ENCODE measurements around the gene PRMT3. TPM values are rescaled to one million over a fixed set of nuclear protein-coding genes. Genes with fewer than 3 reads are reported as not detected.

The PRMT3 gene
- total RNA-seq, 1 donor from 2014 or later, result 17.7 TPM

DNA sequence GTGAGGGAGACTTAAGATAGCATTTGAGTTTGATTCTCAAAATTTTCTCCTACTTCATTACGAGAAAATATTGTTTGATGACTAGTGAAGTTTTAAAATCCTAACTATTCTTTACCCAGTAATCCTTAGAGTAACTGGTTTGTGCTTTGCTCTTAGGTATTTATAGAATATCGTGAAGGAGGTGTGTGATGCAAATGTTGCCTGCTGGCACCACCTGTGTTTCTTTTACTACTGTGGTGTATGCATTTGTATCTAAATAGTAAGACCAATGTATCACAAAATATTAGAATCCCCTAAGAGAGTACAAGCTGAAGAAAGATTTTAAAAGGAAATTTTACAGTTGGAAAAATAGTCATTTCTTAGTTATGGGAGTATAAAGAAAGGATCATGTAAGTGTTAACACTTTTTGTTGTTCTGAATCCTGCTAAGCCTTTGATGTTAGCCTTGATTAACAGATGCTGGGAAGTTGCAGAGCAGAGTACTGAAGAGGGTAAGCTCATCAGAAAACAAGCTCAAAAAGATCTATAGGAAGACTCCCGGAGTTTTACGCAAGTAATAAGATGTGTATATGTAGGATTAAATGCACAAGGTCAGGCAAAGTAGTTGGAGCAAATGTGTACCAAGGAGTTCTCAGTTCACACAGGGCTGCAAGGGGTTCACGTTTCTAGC lies 109.7 kb downstream of the PRMT3 start:
- peaks cover 0 to 6% of the 10 kb centered on the region in 2 donors for H3K36me3 ChIP-seq
- DNase-seq (ENCODE audit: extremely low spot score in 2 of 2), result no peak

DNA sequence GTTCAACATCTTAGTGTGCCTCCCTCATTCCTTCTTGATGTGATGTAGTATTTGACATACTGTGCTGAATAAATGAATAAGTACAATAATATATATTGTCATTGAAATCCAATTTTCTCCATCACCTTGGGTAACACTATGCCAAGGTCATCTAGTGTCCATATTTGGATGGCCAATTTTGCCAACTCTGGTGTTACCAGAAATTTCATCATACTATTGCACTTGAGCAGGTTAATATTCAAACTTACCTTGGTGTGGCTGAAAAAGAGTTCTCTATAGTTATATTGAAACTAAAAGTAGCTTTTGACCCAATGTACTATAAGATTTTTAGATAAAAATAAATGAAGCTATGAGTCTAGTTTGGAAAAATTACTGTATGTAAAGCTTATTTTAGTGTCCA lies 113.7 kb downstream of the PRMT3 start:
- Histone ChIP-seq H3K9me3 (no peaks in the 10 kb centered on the region), H3K4me3 (no peak overlapping the region), H3K27me3 (no peaks in the 10 kb centered on the region), H3K27ac (no peak overlapping the region), H3K36me3 (no peaks in the 10 kb centered on the region), H3K4me1 (no peaks in the 10 kb centered on the region)
- no peak for DNase-seq (ENCODE audit: extremely low spot score in 2 of 2)
- TF ChIP-seq POLR2AphosphoS5 (IDR thresholded peaks at IDR 0.05; ENCODE audit: insufficient read depth in 1 of 2, low read depth in 1 of 2), result no peak
- no peak for TF ChIP-seq CTCF (IDR thresholded peaks at IDR 0.05)
- TF ChIP-seq POLR2A (IDR thresholded peaks at IDR 0.05), result no peak
- intact Hi-C loops (cut with DNase I), result no loop called here

More for the DNA sequence above, 109.7 kb downstream of the PRMT3 start:
- no peaks in the 10 kb centered on the region for H3K4me1 ChIP-seq
- intact Hi-C loops (cut with DNase I), result no loop called here
- H3K27ac ChIP-seq, result no peak overlapping the region
- TF ChIP-seq POLR2AphosphoS5 (IDR thresholded peaks at IDR 0.05; ENCODE audit: insufficient read depth in 1 of 2, low read depth in 1 of 2), result no peak
- TF ChIP-seq CTCF (IDR thresholded peaks at IDR 0.05), result no peak
- TF ChIP-seq POLR2A (IDR thresholded peaks at IDR 0.05), result no peak
- no peaks in the 10 kb centered on the region for H3K9me3 ChIP-seq
- H3K4me3 ChIP-seq, result no peak overlapping the region
- no peaks in the 10 kb centered on the region for H3K27me3 ChIP-seq

DNA sequence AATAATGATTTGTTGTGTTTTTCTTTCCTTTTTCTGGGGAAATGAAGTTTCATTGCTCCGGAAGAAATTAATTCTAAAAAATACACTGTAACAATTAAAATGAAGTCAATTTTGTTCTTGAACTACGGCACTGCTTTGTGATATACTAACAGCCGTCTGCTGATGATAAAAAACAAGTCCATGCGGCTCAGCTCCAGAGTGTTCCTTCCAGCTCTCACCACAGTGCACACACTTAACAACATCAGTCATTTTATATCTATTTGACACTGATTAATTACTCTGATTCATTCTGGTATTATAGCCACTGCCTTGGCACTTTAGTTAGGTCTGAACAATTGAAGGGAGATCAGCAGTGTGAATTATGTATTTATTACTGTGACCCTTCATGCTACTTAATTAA lies 114.5 kb downstream of the PRMT3 start:
- TF ChIP-seq POLR2AphosphoS5 (IDR thresholded peaks at IDR 0.05; ENCODE audit: insufficient read depth in 1 of 2, low read depth in 1 of 2) (no peak), POLR2A (IDR thresholded peaks at IDR 0.05) (no peak)
- intact Hi-C loops (cut with DNase I), result no loop called here
- no peaks in the 10 kb centered on the region for H3K9me3 ChIP-seq
- H3K27ac ChIP-seq, result no peak overlapping the region
- H3K27me3 ChIP-seq, result no peaks in the 10 kb centered on the region
- H3K4me3 ChIP-seq, result no peak overlapping the region
- no peaks in the 10 kb centered on the region for H3K4me1 ChIP-seq
- H3K36me3 ChIP-seq, result no peaks in the 10 kb centered on the region
- DNase-seq (ENCODE audit: extremely low spot score in 2 of 2), result no peak

DNA sequence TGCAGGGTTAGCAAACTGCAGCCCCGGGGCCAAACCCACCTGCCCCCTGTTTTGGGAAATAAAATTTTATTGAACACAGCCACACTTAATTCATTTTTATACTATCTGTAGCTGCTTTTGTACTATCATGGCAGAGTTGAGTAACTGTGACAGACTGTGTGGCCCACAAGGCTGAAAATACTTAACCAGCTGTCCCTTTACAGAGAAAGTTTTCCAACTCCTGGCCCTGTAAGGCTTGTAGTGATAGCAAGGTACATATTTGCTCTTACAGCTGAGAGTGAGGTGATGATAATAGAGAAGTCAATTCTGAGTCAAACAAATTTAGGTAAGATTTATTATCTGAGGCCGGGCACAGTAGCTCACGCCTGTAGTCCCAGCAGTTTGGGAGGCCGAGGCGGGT lies 124.5 kb downstream of the PRMT3 start:
- no peak for DNase-seq (ENCODE audit: extremely low spot score in 2 of 2)
- Histone ChIP-seq H3K9me3 (no peaks in the 10 kb centered on the region), H3K4me1 (no peaks in the 10 kb centered on the region), H3K27me3 (no peaks in the 10 kb centered on the region), H3K4me3 (no peak overlapping the region), H3K36me3 (no peaks in the 10 kb centered on the region), H3K27ac (no peak overlapping the region)
- no peak for TF ChIP-seq POLR2AphosphoS5 (IDR thresholded peaks at IDR 0.05; ENCODE audit: insufficient read depth in 1 of 2, low read depth in 1 of 2)
- no peak for TF ChIP-seq POLR2A (IDR thresholded peaks at IDR 0.05)
- TF ChIP-seq CTCF (IDR thresholded peaks at IDR 0.05), result no peak
- intact Hi-C loops (cut with DNase I), result no loop called here

DNA sequence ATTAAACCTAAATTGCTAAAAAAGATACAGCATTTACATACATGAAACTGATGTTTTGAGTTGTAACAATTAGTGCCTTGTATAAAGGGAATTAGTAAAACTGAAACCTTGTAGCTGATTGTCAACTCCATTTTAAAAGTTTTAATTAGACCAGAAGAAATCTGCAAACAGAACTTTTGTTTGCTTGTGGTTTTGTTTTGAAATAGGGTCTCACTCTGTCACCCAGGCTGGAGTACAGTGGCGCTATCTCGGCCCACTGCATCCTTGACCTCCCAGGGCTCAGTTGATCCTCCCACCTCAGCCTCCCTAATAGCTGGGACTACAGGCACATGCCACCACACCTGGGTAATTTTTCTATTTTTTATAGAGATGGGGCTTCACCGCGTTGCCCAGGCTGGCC lies 125.4 kb downstream of the PRMT3 start:
- TF ChIP-seq POLR2A (IDR thresholded peaks at IDR 0.05) (no peak), CTCF (IDR thresholded peaks at IDR 0.05) (no peak), POLR2AphosphoS5 (IDR thresholded peaks at IDR 0.05; ENCODE audit: insufficient read depth in 1 of 2, low read depth in 1 of 2) (no peak)
- H3K9me3 ChIP-seq, result no peaks in the 10 kb centered on the region
- intact Hi-C loops (cut with DNase I), result no loop called here
- no peak for DNase-seq (ENCODE audit: extremely low spot score in 2 of 2)
- H3K4me1 ChIP-seq, result no peaks in the 10 kb centered on the region
- no peak overlapping the region for H3K4me3 ChIP-seq
- H3K36me3 ChIP-seq, result no peaks in the 10 kb centered on the region
- no peak overlapping the region for H3K27ac ChIP-seq
- no peaks in the 10 kb centered on the region for H3K27me3 ChIP-seq
